Tibial artery (tissue), 4 donors: Measurements from ENCODE around the gene TGM2.

Experiments
- DNase-seq, 2 donors: peaks; one replicate each; pipeline ENCODE4 v3.0.0-alpha.2; 2019
- H3K27ac ChIP-seq, 2 donors: fragments of 200-600 bp; sonication (generic) in 1 of 2; 1 replicate in 1 of 2; 2 replicates in 1 of 2; pipeline ENCODE4 v1.5.1; 2018 to 2019; ENCODE audit warnings: mild to moderate bottlenecking in 1 of 2
- H3K27me3 ChIP-seq, 2 donors: fragments of 200-600 bp; sonication (generic) in 1 of 2; one replicate each; pipeline versions ENCODE4 v1.5.1 to v1.6.0; 2016 to 2019
- H3K36me3 ChIP-seq, 3 donors: fragments of 200-600 bp; sonication (generic) in 2 of 3; one replicate each; pipeline ENCODE4 v1.5.1; 2016 to 2019; ENCODE audit warnings: mild to moderate bottlenecking in 2 of 3
- H3K4me1 ChIP-seq, 4 donors: fragments of 200-600 bp; sonication (generic) in 2 of 4; 1 replicate in 3 of 4; 2 replicates in 1 of 4; pipeline ENCODE4 v1.5.1; 2016 to 2019
- H3K4me3 ChIP-seq, 2 donors: fragments of 200-600 bp; sonication (generic) in 1 of 2; 1 replicate in 1 of 2; 2 replicates in 1 of 2; pipeline ENCODE4 v1.5.1; 2018 to 2019; ENCODE audit warnings: mild to moderate bottlenecking in 2 of 2
- H3K9me3 ChIP-seq, 3 donors: fragments of 200-600 bp; sonication (generic) in 1 of 3; one replicate each; pipeline ENCODE4 v1.5.1; 2016 to 2019
- CTCF ChIP-seq, 2 experiments: fragments of 200-600 bp in 1 of 2; fragments of 450-650 bp in 1 of 2; IDR thresholded peaks; one replicate each; pipeline ENCODE4 v1.5.1; 2017 to 2019; ENCODE audit warnings: antibody characterized with exemption in 2 of 2, mild to moderate bottlenecking in 1 of 2, moderate library complexity in 1 of 2
- intact Hi-C: fragments of 100-400 bp; cut with DNase I; formaldehyde crosslinking; loops from one replicate; pipeline ENCODE4 v1.15.0; 2023; ENCODE audit warnings: low total_unique reads

Gene TGM2

GRCh38 chr20:38162878-38163875 is 1.9 kb downstream of the TGM2 start:
- no peaks in the 10 kb centered on the region for H3K9me3 ChIP-seq
- H3K4me1 ChIP-seq, result peaks cover 4 to 93% (median 65%) of the 10 kb centered on the region in 4 donors
- peak in 1 of 2 donors; percentile 59 for DNase-seq
- H3K27me3 ChIP-seq, result no peaks in the 10 kb centered on the region
- intact Hi-C loops, result no loop called here
- peak overlapping the region; percentile 84 to 89 for H3K27ac ChIP-seq
- TF ChIP-seq CTCF (IDR thresholded peaks at IDR 0.05), result no peak
- peak overlapping the region; percentile 66 to 69 for H3K4me3 ChIP-seq
- H3K36me3 ChIP-seq, result peaks cover 12 to 28% (median 22%) of the 10 kb centered on the region in 3 donors

- no peak for TF ChIP-seq CTCF (IDR thresholded peaks at IDR 0.05)
- Histone ChIP-seq H3K4me3 (peak overlapping the region in 1 of 2 donors; percentile 69), H3K36me3 (peaks cover 12 to 30% (median 22%) of the 10 kb centered on the region in 3 donors), H3K9me3 (no peaks in the 10 kb centered on the region), H3K27ac (peak overlapping the region; percentile 84 to 89), H3K4me1 (peaks cover 4 to 93% (median 66%) of the 10 kb centered on the region in 4 donors), H3K27me3 (no peaks in the 10 kb centered on the region)
- DNase-seq, result no peak
- intact Hi-C loops, result no loop called here
Observed at GRCh38 chr20:38162149-38162548, 2.9 kb downstream of the TGM2 start.

GRCh38 chr20:38161412-38161774 is 3.7 kb downstream of the TGM2 start:
- Histone ChIP-seq H3K9me3 (no peaks in the 10 kb centered on the region), H3K4me3 (no peak overlapping the region), H3K27me3 (no peaks in the 10 kb centered on the region), H3K4me1 (peaks cover 4 to 93% (median 65%) of the 10 kb centered on the region in 4 donors), H3K36me3 (peaks cover 16 to 33% (median 26%) of the 10 kb centered on the region in 3 donors), H3K27ac (peak overlapping the region; percentile 84 to 89)
- TF ChIP-seq CTCF (IDR thresholded peaks at IDR 0.05), result no peak
- DNase-seq, result peak in 1 of 2 donors; percentile 64
- intact Hi-C loops, result no loop called here

GRCh38 chr20:38159957-38160756 is 4.9 kb downstream of the TGM2 start:
- H3K36me3 ChIP-seq, result peaks cover 28 to 45% (median 38%) of the 10 kb centered on the region in 3 donors

More at GRCh38 chr20:38159957-38160756, 4.9 kb downstream of the TGM2 start:
- no peak for TF ChIP-seq CTCF (IDR thresholded peaks at IDR 0.05)
- H3K9me3 ChIP-seq, result no peaks in the 10 kb centered on the region
- H3K27ac ChIP-seq, result peak overlapping the region; percentile 84 to 89
- DNase-seq, result peak in 1 of 2 donors; percentile 56
- H3K4me3 ChIP-seq, result peak overlapping the region in 1 of 2 donors; percentile 31
- H3K27me3 ChIP-seq, result no peaks in the 10 kb centered on the region
- H3K4me1 ChIP-seq, result peaks cover 4 to 91% (median 58%) of the 10 kb centered on the region in 4 donors
- intact Hi-C loops, result no loop called here
